Measurements from ENCODE around the gene MARCHF3.
"Not testable (repeated sequence)": the region's sequence is repeated elsewhere in the genome, so short reads cannot be mapped to it uniquely, and the experiment has no call there.

The MARCHF3 gene

GRCh38 chr5:126852841-126853271 is 177.5 kb downstream of the MARCHF3 start:
- no peak for DNase-seq

GRCh38 chr5:126852091-126852571 is 178.2 kb downstream of the MARCHF3 start:
- no peak for DNase-seq

GRCh38 chr5:126851501-126852011 is 178.8 kb downstream of the MARCHF3 start:
- peak in 1 of 56 donors; percentile 20 for DNase-seq

- DNase-seq, result no peak
Observed at GRCh38 chr5:126849101-126849678, 181.2 kb downstream of the MARCHF3 start.

GRCh38 chr5:126848253-126848652 is 182.1 kb downstream of the MARCHF3 start:
- DNase-seq, result no peak

GRCh38 chr5:126847826-126848251 is 182.5 kb downstream of the MARCHF3 start:
- DNase-seq, result no peak

GRCh38 chr5:126847456-126847820 is 182.9 kb downstream of the MARCHF3 start:
- DNase-seq, result no peak

GRCh38 chr5:126846744-126847455 is 183.5 kb downstream of the MARCHF3 start:
- DNase-seq, result no peak

- DNase-seq, result no peak
Observed at GRCh38 chr5:126846344-126846743, 184.0 kb downstream of the MARCHF3 start.

- DNase-seq, result peak in 4 of 56 donors; percentile 11 to 21 (median 14)
Observed at GRCh38 chr5:126845470-126846070, 184.8 kb downstream of the MARCHF3 start.

- DNase-seq, result not testable (repeated sequence)
Observed at GRCh38 chr5:126843375-126843774, 187.0 kb downstream of the MARCHF3 start.

- DNase-seq, result not testable (repeated sequence)
Observed at GRCh38 chr5:126839407-126839806, 191.0 kb downstream of the MARCHF3 start.

- no peak for DNase-seq
Observed at GRCh38 chr5:126837906-126838539, 192.3 kb downstream of the MARCHF3 start.

- no peak for DNase-seq
Observed at GRCh38 chr5:126837242-126837641, 193.1 kb downstream of the MARCHF3 start.

GRCh38 chr5:126836778-126837177 is 193.6 kb downstream of the MARCHF3 start:
- no peak for DNase-seq

- DNase-seq, result no peak
Observed at GRCh38 chr5:126831156-126831555, 199.2 kb downstream of the MARCHF3 start.

GRCh38 chr5:126830061-126830460 is 200.3 kb downstream of the MARCHF3 start:
- no peak for DNase-seq

GRCh38 chr5:126829098-126829497 is 201.3 kb downstream of the MARCHF3 start:
- DNase-seq, result no peak

- DNase-seq, result no peak
Observed at GRCh38 chr5:126826619-126827215, 203.6 kb downstream of the MARCHF3 start.

- DNase-seq, result no peak
Observed at GRCh38 chr5:126819253-126819652, 211.1 kb downstream of the MARCHF3 start.

- DNase-seq, result no peak
Observed at GRCh38 chr5:126818736-126819135, 211.6 kb downstream of the MARCHF3 start.

Data from amygdala (tissue), 56 donors.